A549 (cell line): Measurements from ENCODE around the gene KCND3. TPM values are rescaled to one million over a fixed set of nuclear protein-coding genes. Genes with fewer than 3 reads are reported as not detected.

Source experiments
- ATAC-seq, 2 experiments: fragments of 200-7000 bp in 1 of 2; fragments of >200 bp in 1 of 2; cut with Nextera tagmentation in 1 of 2; cut with Tn5 transposase in 1 of 2; 3 replicates each; pipeline versions ENCODE4 v1.8.0 to v1.9.1; 2018 to 2020; ENCODE audit warnings: mild to moderate bottlenecking in 1 of 2, moderate library complexity in 1 of 2
- CTCF ChIA-PET: fragments of 300-600 bp; sonication (Branson Sonifier 250); formaldehyde crosslinking; extraction: SDS; loops from one replicate; lab custom pipeline; 2021; ENCODE audit warnings: antibody characterized with exemption, inconsistent platforms; lab: Yijun Ruan, JAX
- POLR2A ChIA-PET: fragments of 350-600 bp; formaldehyde crosslinking; extraction: SDS; loops from one replicate; lab custom pipeline; 2021; ENCODE audit warnings: antibody characterized with exemption, inconsistent platforms; lab: Yijun Ruan, JAX
- DNase-seq, 2 experiments: peaks; one replicate each; pipeline versions ENCODE4 v3.0.0 to v3.0.0-alpha.2; 2011 to 2016; ENCODE audit warnings: low read depth in 1 of 2, low spot score in 1 of 2
- FAIRE-seq: peaks from 2 replicates; lab custom pipeline; 2011; peaks lifted over from hg19 to GRCh38; lab: Jason Lieb, UNC
- H3K27ac ChIP-seq, 2 experiments: fragments of >200 bp; sonication (Bioruptor Twin); formaldehyde crosslinking; 3 replicates each; pipeline ENCODE4 v1.5.1; 2016 to 2017
- H3K4me1 ChIP-seq: fragments of >200 bp; sonication (Bioruptor Twin); formaldehyde crosslinking; 3 replicates; pipeline ENCODE4 v1.6.1; 2016
- H3K4me2 ChIP-seq: fragments of >200 bp; sonication (Bioruptor Twin); formaldehyde crosslinking; 3 replicates; pipeline ENCODE4 v1.6.1; 2016
- H3K4me3 ChIP-seq: fragments of >200 bp; sonication (Bioruptor Twin); formaldehyde crosslinking; 3 replicates; pipeline ENCODE4 v1.5.1; 2016
- H3K9me3 ChIP-seq: fragments of >200 bp; sonication (Bioruptor Twin); formaldehyde crosslinking; 3 replicates; pipeline ENCODE4 v1.6.1; 2016
- CBX2 ChIP-seq: fragments of 200-600 bp; sonication (generic); IDR thresholded peaks from 2 replicates; pipeline ENCODE4 v1.6.1; 2016; ENCODE audit warnings: low read depth, mild to moderate bottlenecking, borderline replicate concordance
- CBX8 ChIP-seq: fragments of 200-600 bp; sonication (generic); IDR thresholded peaks from 2 replicates; pipeline ENCODE4 v1.6.1; 2016
- CHD4 ChIP-seq: fragments of 200-600 bp; sonication (generic); IDR thresholded peaks from 2 replicates; pipeline ENCODE4 v1.6.1; 2016; ENCODE audit warnings: antibody characterized with exemption, mild to moderate bottlenecking, borderline replicate concordance
- ESRRA ChIP-seq: fragments of 150-350 bp; IDR thresholded peaks from 2 replicates; pipeline ENCODE4 v1.6.1; 2014; ENCODE audit warnings: mild to moderate bottlenecking, low read length, borderline replicate concordance
- FOSB ChIP-seq: fragments of 250-450 bp; sonication (Bioruptor Pico); IDR thresholded peaks from 2 replicates; pipeline ENCODE4 v1.5.0; 2020; ENCODE audit warnings: mild to moderate bottlenecking, moderate library complexity
- GATA3 ChIP-seq: IDR thresholded peaks from 2 replicates; pipeline ENCODE4 v1.6.1; 2012; ENCODE audit warnings: borderline replicate concordance
- HEYL ChIP-seq: fragments of 250-450 bp; sonication (Bioruptor Pico); IDR thresholded peaks from 2 replicates; pipeline ENCODE4 v1.8.0; 2021; ENCODE audit warnings: mild to moderate bottlenecking, moderate library complexity
- HOXA7 ChIP-seq: fragments of 250-450 bp; sonication (Bioruptor Pico); IDR thresholded peaks from 2 replicates; pipeline ENCODE4 v1.5.0; 2020; ENCODE audit warnings: mild to moderate bottlenecking, moderate library complexity
- HOXB13 ChIP-seq: fragments of 250-450 bp; sonication (Bioruptor Pico); IDR thresholded peaks from 2 replicates; pipeline ENCODE4 v1.5.0; 2020; ENCODE audit warnings: low read depth, mild to moderate bottlenecking, moderate library complexity
- HOXB5 ChIP-seq: fragments of 250-450 bp; sonication (Bioruptor Pico); IDR thresholded peaks from 2 replicates; pipeline ENCODE4 v1.5.0; 2020; ENCODE audit warnings: mild to moderate bottlenecking, moderate library complexity
- JUN ChIP-seq, 2 experiments: fragments of >200 bp; sonication (Bioruptor Twin); formaldehyde crosslinking; IDR thresholded peaks; 2 replicates in 1 of 2; 3 replicates in 1 of 2; pipeline ENCODE4 v1.6.1; 2016 to 2017
- JUNB ChIP-seq: fragments of >200 bp; sonication (Bioruptor Twin); formaldehyde crosslinking; IDR thresholded peaks from 2 replicates; pipeline ENCODE4 v1.6.1; 2016
- KDM5A ChIP-seq: fragments of 200-600 bp; sonication (generic); IDR thresholded peaks from 2 replicates; pipeline ENCODE4 v1.6.1; 2016; ENCODE audit warnings: antibody characterized with exemption, mild to moderate bottlenecking
- MAZ ChIP-seq: fragments of 150-350 bp; IDR thresholded peaks from 2 replicates; pipeline ENCODE4 v1.6.1; 2014; ENCODE audit warnings: antibody characterized with exemption, low read depth, low read length, borderline replicate concordance
- MYC ChIP-seq: IDR thresholded peaks from 2 replicates; pipeline ENCODE4 v1.6.1; 2012; ENCODE audit warnings: mild to moderate bottlenecking, inconsistent platforms, low read length, improper control_type of control experiment, borderline replicate concordance
- NFE2L2 ChIP-seq: fragments of 150-350 bp; conservative IDR thresholded peaks from 2 replicates; pipeline ENCODE4 v1.6.1; 2014; ENCODE audit warnings: low read length
- NPAS2 ChIP-seq: fragments of 250-450 bp; sonication (Bioruptor Pico); IDR thresholded peaks from 2 replicates; pipeline ENCODE4 v1.8.0; 2022; ENCODE audit warnings: mild to moderate bottlenecking, moderate library complexity, borderline replicate concordance
- NR3C1 ChIP-seq: fragments of >200 bp; sonication (Bioruptor Twin); formaldehyde crosslinking; IDR thresholded peaks from 3 replicates; pipeline ENCODE4 v1.6.1; 2017
- PHF8 ChIP-seq: fragments of 200-600 bp; sonication (generic); IDR thresholded peaks from 2 replicates; pipeline ENCODE4 v1.6.1; 2016; ENCODE audit warnings: low read depth, mild to moderate bottlenecking, antibody characterized with exemption, moderate library complexity, borderline replicate concordance
- RARB ChIP-seq: fragments of 250-450 bp; sonication (Bioruptor Pico); IDR thresholded peaks from 2 replicates; pipeline ENCODE4 v1.8.0; 2021; ENCODE audit warnings: mild to moderate bottlenecking, moderate library complexity
- RFX5 ChIP-seq: fragments of 450-650 bp; IDR thresholded peaks from 2 replicates; pipeline ENCODE4 v1.7.1; 2014; ENCODE audit warnings: antibody characterized with exemption, mild to moderate bottlenecking, moderate library complexity
- RNF2 ChIP-seq: fragments of 200-600 bp; sonication (generic); IDR thresholded peaks from 2 replicates; pipeline ENCODE4 v1.6.1; 2016; ENCODE audit warnings: low read depth, mild to moderate bottlenecking, antibody characterized with exemption, moderate library complexity, borderline replicate concordance
- TP53 ChIP-seq: fragments of 250-450 bp; sonication (Bioruptor Pico); IDR thresholded peaks from 2 replicates; pipeline ENCODE4 v1.5.0; 2021; ENCODE audit warnings: mild to moderate bottlenecking, moderate library complexity
- ZSCAN20 ChIP-seq: fragments of 250-450 bp; sonication (Bioruptor Pico); IDR thresholded peaks from 2 replicates; pipeline ENCODE4 v1.8.0; 2022; ENCODE audit warnings: mild to moderate bottlenecking, moderate library complexity
- WGBS: methylation state at CpG from one replicate; pipeline ENCODE4 v1.1.6; 2017; ENCODE audit errors: missing lambda C conversion rate; 5-methylcytosine and 5-hydroxymethylcytosine counted together
- polyA plus RNA-seq, 4 experiments: library from polyadenylated mRNA; depleted of rRNA in 3 of 4; stranded (reverse); fragments of >200 nt; fragmentation: RNase III in 1 of 4; extraction: RNeasy Plus Mini Kit Qiagen cat#74134 plus additional on column Dnase treatment in 1 of 4; gene quantifications; 2 replicates in 3 of 4; 3 replicates in 1 of 4; pipeline ENCODE4 v1.2.3, GENCODE V29; 2011 to 2017
- TF ChIP-seq, protein P1 (sequence below): fragments of >200 bp; sonication (Bioruptor Twin); formaldehyde crosslinking; IDR thresholded peaks from 2 replicates; pipeline ENCODE4 v1.6.1; 2016
- TF ChIP-seq, protein P2 (sequence below): fragments of 250-450 bp; sonication (Bioruptor Pico); IDR thresholded peaks from 2 replicates; pipeline ENCODE4 v1.5.0; 2021; ENCODE audit warnings: mild to moderate bottlenecking, moderate library complexity, borderline replicate concordance
- TF ChIP-seq, protein P3 (sequence below): fragments of 200-600 bp; sonication (generic); IDR thresholded peaks from 2 replicates; pipeline ENCODE4 v1.6.1; 2016; ENCODE audit warnings: antibody characterized with exemption, mild to moderate bottlenecking, moderate library complexity
- TF ChIP-seq, protein P4 (sequence below): fragments of 450-650 bp; IDR thresholded peaks from 2 replicates; pipeline ENCODE4 v1.6.1; 2014; ENCODE audit warnings: antibody characterized with exemption

KCND3 gene
- polyA plus RNA-seq, 2 of the 4 experiments (the other 2 are of a cell fraction) = not detected

- Histone ChIP-seq H3K4me2 (no peak overlapping the region), H3K27ac (no peak overlapping the region), H3K9me3 (no peaks in the 10 kb centered on the region), H3K4me1 (no peaks in the 10 kb centered on the region), H3K4me3 (no peak overlapping the region)
- POLR2A ChIA-PET = no interaction called here
- DNase-seq = no peak
- ATAC-seq = no peak
- CTCF ChIA-PET = no interaction called here
- TF ChIP-seq FOSB (CRISPR knock-in tag) (no peak), RNF2 (no peak), CBX8 (no peak), HEYL (CRISPR knock-in tag) (no peak), RFX5 (no peak), NFE2L2 (no peak), CHD4 (no peak), JUNB (no peak), HOXB5 (CRISPR knock-in tag) (no peak), GATA3 (no peak), NR3C1 (no peak), PHF8 (no peak), CBX2 (no peak), ZSCAN20 (CRISPR knock-in tag) (no peak), MYC (no peak), HOXA7 (no peak), ESRRA (no peak)
- TF ChIP-seq, protein P1, sequence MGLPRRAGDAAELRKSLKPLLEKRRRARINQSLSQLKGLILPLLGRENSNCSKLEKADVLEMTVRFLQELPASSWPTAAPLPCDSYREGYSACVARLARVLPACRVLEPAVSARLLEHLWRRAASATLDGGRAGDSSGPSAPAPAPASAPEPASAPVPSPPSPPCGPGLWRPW = no peak
- TF ChIP-seq, protein P2, sequence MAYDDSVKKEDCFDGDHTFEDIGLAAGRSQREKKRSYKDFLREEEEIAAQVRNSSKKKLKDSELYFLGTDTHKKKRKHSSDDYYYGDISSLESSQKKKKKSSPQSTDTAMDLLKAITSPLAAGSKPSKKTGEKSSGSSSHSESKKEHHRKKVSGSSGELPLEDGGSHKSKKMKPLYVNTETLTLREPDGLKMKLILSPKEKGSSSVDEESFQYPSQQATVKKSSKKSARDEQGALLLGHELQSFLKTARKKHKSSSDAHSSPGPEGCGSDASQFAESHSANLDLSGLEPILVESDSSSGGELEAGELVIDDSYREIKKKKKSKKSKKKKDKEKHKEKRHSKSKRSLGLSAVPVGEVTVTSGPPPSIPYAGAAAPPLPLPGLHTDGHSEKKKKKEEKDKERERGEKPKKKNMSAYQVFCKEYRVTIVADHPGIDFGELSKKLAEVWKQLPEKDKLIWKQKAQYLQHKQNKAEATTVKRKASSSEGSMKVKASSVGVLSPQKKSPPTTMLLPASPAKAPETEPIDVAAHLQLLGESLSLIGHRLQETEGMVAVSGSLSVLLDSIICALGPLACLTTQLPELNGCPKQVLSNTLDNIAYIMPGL (CRISPR knock-in tag) = no peak
- TF ChIP-seq, protein P3, sequence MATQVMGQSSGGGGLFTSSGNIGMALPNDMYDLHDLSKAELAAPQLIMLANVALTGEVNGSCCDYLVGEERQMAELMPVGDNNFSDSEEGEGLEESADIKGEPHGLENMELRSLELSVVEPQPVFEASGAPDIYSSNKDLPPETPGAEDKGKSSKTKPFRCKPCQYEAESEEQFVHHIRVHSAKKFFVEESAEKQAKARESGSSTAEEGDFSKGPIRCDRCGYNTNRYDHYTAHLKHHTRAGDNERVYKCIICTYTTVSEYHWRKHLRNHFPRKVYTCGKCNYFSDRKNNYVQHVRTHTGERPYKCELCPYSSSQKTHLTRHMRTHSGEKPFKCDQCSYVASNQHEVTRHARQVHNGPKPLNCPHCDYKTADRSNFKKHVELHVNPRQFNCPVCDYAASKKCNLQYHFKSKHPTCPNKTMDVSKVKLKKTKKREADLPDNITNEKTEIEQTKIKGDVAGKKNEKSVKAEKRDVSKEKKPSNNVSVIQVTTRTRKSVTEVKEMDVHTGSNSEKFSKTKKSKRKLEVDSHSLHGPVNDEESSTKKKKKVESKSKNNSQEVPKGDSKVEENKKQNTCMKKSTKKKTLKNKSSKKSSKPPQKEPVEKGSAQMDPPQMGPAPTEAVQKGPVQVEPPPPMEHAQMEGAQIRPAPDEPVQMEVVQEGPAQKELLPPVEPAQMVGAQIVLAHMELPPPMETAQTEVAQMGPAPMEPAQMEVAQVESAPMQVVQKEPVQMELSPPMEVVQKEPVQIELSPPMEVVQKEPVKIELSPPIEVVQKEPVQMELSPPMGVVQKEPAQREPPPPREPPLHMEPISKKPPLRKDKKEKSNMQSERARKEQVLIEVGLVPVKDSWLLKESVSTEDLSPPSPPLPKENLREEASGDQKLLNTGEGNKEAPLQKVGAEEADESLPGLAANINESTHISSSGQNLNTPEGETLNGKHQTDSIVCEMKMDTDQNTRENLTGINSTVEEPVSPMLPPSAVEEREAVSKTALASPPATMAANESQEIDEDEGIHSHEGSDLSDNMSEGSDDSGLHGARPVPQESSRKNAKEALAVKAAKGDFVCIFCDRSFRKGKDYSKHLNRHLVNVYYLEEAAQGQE = no peak
- no peak for FAIRE-seq
- 18% methylated on average over 2 of the region's 2 CpGs for WGBS
Measured at GRCh38 chr1:111886741-111887140, 102.7 kb downstream of the KCND3 start.

DNA sequence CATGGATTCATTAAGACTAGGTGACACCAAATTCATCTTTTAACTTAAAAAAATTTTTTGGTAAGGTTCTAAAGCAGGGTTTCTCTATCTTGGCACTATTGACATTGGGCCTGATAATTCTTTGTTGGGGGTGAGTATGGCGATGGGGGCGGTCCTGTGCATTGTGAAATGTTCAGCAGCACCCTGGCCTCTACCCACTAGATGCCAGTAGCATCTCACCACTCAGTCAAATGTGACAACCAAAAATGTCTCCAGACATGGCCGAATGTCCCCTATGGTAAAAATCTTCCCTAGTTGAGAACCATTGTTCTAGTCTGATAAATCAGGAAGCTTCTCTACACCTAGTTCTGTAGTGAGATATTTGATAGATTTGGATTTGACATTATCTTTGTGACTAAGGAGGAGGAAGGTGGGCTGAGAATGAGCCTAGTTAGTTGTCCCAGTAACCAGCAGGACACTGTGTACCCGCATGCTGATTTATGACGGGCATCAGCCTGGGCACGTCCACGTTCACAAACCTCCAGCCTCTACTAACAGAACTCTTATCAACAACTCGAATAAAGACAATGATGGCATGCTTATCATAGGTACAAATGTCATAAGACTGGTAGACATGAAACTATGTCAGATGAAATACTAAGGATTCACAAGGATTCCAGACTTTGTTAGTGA is 104.6 kb downstream of the KCND3 start:
- Histone ChIP-seq H3K4me3 (no peak overlapping the region), H3K4me2 (no peak overlapping the region), H3K9me3 (no peaks in the 10 kb centered on the region), H3K27ac (no peak overlapping the region), H3K4me1 (no peaks in the 10 kb centered on the region)
- FAIRE-seq = no peak
- 14% methylated on average over 8 of the region's 8 CpGs for WGBS
- POLR2A ChIA-PET = no interaction called here
- DNase-seq = no peak
- CTCF ChIA-PET = no interaction called here
- no peak for ATAC-seq
- TF ChIP-seq HOXB13 (CRISPR knock-in tag) (no peak), TP53 (no peak), NPAS2 (no peak), JUN (IDR thresholded peaks at IDR 0.05) (no peak), ZSCAN20 (CRISPR knock-in tag) (no peak), KDM5A (no peak), MAZ (no peak), RARB (CRISPR knock-in tag) (no peak), NR3C1 (no peak)
- TF ChIP-seq, protein P4, sequence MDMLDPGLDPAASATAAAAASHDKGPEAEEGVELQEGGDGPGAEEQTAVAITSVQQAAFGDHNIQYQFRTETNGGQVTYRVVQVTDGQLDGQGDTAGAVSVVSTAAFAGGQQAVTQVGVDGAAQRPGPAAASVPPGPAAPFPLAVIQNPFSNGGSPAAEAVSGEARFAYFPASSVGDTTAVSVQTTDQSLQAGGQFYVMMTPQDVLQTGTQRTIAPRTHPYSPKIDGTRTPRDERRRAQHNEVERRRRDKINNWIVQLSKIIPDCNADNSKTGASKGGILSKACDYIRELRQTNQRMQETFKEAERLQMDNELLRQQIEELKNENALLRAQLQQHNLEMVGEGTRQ = no peak
- TF ChIP-seq, protein P3 = no peak
